ENCODE results near the gene EVPLL.
"Not testable (repeated sequence)": the region's sequence is repeated elsewhere in the genome, so short reads cannot be mapped to it uniquely, and the experiment has no call there.

EVPLL gene

DNA sequence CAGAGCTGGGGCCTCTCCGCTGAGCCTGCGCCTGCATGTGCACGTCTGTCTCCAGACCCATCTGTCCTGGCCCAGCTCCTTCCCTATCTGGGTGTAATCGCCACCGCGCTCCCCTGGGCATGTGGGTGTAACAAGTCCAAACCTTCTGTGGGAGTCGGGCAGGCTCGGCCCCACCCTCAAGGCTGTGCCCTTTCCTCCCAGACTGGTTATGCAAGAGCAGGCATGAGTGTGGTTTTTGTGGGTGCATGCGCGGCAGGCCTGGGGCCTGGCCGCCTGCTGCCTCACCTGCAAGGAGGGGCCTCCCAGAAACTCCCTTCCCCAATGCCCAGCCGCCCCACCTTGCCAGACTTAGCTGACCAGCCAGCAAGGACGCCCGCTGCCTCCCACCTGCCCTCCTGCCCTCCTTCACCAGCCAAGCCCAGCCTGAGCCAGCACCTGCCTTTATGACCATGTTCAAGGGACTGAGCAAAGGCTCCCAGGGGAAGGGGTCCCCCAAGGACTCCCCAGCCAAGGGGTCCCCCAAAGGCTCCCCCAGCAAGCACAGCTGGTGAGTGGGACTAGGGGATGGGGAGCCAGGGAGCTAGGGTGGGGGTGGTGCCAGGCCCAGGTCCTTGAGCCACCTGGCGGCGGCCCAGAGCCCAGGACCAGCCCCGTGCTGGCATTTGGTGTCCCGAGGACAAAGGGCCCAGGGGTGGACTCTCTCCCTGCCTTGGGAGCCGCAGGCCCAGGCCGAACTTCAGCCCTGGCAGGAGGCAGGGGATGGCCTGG lies at the start of gene EVPLL:
TSS of gene EVPLL (plus strand) at position 342 of the 768 bp plus-strand sequence. CDS start 3,160 bp downstream, outside the sequence.
- peak; percentile 48 for DNase-seq

DNA sequence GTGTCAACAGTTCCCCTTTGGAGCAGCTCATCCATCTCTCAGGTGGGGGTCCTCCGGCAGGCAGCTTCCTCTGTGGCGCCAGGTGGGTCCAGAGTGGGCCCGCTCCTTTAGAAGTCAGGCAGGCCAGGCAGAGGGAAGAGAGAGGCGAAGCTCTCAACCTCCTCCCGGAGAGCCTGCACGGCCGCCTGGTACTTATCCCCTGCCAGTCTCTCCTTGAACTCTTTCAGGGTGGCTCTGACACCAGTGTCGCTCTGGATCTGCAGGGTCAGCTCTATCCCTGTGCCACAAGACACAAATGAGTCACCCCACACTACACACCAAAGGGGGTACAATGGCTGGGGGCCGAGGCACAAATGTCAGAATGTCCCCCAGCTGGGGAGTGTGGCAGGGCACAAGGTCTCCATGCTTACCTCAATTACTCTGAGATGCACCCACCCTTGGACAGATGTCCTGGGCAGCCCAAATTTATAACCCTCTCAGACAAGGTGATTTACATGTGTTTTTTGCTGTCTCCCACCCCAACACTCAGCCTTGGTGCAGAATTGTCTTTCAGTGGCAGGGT lies 48.9 kb upstream of the EVPLL start:
- no peak for DNase-seq

DNA sequence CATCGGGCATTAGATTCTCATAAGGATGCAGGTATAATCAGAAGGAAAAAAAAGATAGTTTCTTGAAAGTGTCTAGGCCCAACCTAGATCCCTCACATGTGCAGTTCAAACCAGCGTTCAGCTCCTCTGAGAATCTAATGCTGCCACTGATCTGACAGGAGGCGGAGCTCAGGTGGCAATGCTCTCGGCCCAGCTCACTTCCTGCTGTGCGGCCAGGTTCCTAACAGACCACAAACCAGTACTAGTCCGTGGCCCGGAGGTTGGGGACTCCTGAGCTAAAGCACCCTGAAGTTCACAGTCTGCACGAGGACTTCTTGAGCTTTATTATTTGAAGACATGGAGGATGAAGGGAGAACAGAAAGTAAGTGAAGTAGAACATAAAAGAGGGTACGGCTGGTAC lies 45.7 kb upstream of the EVPLL start:
- no peak for DNase-seq

DNA sequence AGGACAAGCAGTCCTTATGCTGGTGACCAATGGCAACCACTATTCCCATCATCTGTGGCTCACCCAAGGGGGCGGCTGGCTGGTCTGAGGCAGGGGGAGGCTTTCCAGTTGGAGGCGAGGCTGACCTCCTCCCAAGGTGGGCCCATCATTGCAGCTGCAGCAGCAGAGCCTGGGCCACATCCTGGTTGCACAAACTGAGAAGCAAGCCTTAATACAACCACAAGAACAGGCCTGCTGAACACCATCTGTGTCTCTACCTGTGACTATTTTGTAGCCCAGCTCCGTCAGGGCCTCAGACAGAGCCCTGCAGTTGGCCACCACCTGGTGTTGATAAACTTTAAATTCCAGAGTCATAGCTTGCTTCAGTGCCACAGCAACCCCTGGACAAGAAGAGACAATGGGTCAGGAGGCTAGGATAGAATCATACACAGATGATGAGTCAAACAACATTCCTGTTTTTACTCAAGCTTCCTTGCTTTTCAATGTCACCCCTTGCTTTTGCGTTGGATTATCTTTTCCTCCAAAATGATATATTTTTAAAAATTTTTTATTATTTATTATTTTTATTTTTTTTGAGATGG lies 44.6 kb upstream of the EVPLL start:
- no peak for DNase-seq

DNA sequence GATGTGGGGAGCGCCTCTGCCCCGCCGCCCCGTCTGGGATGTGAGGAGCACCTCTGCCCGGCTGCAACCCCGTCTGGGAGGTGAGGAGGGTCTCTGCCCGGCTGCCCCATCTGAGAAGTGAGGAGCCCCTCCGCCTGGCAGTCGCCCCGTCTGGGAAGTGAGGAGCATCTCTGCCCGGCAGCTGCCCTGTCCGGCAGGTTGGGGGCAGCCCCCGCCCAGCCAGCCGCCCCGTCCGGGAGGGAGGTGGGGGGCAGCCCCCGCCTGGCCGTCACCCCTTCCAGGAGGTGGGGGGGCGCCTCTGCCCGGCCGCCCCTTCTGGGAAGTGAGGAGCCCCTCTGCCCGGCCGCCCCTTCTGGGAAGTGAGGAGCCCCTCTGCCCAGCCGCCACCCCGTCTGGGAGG lies 39.4 kb upstream of the EVPLL start:
- DNase-seq, result not testable (repeated sequence)

DNA sequence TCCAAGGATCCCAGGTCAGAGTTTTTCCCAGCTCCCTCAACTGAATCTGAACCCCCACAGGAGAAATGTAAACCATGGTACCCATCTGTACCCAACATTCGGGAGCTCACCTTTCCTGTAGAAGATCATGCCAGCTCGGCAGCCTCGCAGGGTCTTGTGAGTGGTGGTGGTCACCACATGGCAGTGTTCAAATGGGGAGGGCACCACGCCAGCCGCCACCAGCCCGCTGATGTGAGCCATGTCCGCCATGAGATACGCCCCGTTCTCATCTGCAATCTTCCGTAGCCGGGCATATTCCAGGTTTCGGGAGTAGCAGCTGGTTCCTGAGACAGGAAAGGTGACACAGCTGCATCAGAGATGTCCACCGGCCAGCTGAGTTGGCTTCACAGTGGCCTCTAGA lies 37.6 kb upstream of the EVPLL start:
- no peak for DNase-seq

DNA sequence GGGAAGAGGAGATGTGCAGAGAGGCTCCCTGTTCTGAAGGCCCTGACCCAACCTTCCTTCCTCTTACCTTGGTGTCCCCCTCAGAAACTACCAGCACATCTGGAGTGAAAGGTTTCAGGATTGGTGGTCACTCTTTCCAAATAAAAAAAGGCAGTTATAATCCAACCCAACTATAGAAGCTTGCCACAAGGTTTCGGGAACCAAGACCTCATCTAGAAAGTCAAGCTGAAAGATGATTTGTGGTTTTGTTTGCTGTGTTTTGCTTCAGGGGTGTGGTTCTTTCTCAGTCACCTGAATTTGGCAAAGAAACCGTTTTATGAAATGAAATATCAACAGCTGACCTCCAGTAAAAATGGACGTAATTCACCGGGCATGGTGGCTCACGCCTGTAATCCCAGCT lies 33.6 kb upstream of the EVPLL start:
- no peak for DNase-seq

DNA sequence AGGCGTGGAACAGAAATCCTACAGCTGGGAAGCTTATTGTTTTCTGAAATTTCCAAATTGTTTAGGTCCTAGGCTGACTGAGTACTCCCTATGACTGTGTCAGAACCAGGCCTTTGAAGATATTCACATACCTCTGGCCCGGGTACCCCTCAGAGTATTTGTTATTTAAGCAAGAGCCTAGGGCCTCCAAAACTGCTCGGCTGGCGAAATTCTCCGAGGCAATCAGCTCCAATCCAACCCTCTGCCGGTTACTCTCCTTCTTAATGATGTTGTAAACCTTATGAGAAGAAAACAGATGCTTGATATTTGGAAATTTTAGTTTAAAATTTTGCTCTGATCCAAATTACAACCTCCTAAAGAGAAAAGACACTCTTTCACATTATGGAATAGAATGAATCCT lies 24.0 kb upstream of the EVPLL start:
- no peak for DNase-seq

DNA sequence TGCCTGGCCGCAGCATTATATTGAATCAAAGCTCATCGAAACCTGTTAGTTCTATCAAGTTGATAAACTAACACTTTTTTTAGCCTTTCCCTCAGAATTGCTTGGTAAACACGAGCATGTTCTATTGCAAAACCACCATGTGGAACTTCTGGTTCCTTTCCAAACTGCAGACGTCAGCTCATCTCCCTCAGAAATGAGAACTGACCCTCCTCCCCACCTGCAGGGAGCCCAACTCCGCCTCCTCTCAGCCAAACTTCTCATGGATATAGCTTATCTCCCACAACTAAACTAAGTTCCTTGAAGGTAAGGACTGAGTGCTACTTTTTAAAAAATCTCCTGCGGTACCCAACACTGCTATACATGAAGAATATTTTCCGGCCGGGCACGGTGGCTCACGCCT lies 21.0 kb upstream of the EVPLL start:
- no peak for DNase-seq

DNA sequence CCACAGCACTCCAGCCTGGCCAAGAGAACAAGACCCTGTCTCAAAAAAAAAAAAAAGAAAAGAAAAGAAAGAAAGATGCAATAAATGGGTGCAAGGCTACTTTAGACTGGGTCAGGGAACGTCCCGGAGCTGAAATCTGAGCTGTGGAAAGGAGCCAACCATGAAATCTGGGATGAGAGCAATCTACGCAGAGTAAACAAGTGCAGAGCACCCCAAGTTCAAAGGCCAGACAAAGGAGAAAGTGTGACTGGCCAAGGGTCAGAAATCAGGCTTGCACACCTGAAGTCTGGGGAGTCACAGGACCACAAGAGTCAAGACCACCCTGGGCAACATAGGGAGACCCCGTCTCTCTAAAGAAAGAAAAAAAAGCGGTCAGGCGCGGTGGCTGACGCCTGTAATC lies 17.1 kb upstream of the EVPLL start:
- DNase-seq, result no peak

DNA sequence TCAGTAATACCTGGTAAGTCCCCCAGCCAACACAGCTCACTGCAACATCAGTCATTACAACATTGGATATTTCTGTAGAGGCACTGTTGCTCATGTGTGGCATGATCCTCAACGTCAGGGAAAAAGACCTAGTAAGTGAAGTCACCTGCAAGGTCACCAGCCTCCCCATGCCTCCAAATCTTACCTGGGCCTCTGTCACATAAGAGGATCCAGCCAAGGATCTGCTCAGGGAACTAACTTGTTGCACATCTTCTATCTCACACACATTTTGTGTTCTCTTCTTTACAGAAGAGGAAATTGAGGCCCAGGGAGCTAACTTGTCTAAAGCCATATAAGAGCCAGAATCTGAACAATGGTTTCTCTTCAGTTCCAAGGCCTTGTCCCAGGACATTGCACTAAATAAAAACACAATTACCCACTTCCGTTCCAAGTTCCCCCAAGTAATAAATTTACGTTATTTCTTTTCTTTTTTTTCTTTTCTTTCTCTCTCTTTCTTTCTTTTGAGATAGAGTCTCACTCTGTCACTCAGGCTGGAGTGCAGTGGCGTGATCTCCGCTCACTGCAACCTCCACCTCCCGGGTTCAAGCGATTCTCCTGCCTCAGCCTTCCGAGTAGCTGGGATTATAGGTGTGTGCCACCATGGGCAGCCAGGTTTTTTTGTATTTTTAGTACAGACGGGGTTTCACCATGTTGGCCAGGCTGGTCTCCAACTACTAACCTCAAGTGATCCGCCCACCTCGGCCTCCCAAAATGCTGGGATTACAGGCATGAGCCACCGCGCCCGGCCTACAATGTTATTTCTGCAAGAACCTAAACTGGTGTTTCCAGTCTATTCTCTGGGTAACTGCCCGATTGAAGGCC lies 15.5 kb upstream of the EVPLL start:
- no peak for DNase-seq

DNA sequence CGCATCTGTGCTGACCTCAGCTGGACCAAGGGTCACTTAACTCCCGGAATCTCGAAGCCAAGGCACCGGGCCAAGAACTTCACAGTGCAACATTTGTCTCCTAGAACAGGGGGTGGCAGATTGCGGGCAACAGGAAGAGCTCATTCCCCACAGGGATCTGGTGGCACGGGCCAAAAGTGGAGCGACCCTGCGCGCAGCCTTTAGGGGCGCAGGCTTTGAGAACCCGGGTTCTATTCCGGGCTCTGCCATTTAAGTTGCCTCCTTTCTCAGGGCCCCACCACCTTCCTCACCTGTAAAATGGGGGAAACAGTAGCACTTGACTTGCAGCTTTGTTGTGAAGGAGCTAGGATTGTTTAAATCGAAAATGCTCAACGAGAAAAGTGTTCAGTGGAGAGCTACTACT lies 14.9 kb upstream of the EVPLL start:
- no peak for DNase-seq

DNA sequence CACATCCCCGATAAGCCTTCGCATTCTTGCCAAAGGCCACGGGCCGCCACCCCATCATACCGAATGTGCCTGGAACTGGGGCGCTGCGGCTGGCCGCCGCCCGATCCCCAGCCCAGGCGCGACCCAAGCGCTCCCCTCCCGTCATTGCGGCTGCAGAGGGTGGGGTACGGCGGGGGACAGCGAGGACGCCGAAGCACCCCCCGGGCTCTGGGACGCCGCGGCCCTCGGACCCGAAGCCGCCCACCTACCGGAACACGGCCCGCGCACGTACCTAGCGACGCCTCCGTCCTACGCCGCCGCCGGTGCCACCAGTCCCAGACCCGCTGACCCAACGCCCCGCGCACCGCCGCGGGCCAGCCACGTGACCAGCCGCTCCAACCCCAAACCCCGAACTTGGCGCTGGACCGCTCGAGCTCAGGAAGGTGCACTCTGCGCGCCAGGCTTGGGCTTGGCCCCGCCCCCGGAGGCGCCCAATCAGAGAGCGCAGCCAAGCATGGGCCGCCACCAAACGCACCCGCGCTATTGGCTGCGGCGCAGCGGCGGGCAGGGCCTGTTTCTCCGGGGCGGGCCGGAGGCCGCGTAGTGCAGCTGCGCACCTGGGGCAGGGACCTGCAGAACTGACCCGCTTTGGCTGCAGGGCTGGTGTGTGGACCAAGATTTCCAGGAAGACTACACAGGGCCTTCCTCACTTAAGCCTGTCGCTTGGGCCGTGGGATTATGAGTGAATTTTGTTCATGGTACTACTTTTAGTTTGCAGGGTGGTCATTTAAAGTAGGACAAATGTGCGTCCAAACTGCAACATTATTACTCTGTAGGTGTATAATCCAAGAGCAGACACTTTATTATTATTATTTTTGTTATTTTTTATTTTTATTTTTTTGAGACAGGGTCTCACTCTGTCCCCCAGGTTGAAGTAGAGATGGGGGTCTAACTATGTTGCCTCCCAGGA lies 14.2 kb upstream of the EVPLL start, which contains the start of gene SHMT1:
TSS of gene SHMT1 (minus strand) at position 450 of the 949 bp plus-strand sequence. CDS start 7,569 bp downstream, outside the sequence.
- peak; percentile 88 for DNase-seq

DNA sequence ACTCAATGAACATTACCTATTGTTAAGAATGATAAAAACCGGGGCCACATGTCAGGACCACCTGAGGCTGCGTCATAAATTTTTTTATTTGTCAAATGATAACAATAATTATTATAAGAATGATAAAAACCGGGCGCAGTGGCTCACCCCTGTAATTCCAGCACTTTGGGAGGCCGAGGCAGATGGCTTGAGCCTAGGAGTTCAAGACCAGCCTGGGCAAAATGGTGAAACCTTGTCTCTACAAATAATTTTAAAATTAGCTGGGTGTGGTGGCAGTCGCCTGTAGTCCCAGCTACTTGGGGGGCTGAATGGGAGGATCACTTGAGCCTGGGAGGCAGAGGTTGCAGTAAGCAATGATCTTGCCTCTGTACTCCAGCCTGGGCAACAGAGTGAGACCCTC lies 13.4 kb upstream of the EVPLL start:
- DNase-seq, result no peak

DNA sequence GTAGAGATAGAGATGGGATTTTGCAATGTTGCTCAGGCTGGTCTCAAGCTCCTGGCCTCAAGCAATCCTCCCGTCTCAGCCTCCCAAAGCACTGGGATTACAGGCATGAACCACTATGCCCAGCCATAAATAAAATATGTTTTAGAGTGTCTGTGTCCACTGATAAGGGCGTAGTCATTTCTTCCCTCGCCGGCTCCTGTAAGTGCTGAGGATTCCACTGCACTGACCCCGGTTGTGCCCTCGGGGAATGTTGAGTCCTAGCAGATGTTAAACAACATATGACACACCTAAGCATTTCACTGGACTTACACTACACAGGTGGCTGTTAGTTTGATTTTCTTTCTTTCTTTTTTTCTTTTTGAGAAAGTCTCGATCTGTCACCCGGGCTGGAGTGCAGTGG lies 8.6 kb upstream of the EVPLL start:
- DNase-seq, result no peak

DNA sequence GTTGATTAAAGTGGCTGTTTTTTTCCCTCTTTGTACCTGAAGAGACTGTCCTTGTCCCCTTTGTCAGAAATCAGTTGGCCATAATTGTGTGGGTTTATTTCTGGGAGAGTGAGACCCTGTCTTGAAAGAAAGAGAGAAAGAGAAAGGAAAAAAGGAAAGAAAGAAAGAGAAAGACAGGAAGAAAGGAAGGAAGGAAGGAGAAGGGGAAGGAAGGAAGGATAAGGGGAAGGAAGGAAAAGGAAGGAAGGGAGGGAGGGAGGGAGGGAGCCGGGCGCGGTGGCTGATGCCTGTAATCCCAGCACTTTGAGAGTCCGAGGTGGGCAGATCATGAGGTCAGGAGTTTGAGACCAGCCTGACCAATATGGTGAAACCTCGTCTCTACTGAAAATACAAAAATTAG lies 6.8 kb upstream of the EVPLL start:
- DNase-seq, result no peak

DNA sequence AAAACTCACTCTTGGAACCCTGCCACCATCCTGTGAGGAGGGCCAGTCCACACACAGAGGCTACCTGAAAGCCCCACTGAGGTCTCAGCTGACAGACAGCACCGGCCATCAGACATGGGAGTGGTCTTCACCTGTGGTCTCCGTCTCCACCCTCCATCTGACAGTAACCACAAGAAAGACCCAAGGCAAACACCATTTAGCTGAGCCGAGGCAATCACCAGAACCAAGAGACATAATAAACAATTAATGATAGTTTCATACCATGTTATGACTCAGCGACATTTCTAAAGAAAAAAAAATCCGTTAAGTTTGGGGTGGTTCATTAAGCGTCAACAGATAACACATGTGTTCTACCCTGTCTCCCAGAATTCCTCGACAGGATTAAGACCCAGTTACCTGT lies 6.1 kb upstream of the EVPLL start:
- no peak for DNase-seq

DNA sequence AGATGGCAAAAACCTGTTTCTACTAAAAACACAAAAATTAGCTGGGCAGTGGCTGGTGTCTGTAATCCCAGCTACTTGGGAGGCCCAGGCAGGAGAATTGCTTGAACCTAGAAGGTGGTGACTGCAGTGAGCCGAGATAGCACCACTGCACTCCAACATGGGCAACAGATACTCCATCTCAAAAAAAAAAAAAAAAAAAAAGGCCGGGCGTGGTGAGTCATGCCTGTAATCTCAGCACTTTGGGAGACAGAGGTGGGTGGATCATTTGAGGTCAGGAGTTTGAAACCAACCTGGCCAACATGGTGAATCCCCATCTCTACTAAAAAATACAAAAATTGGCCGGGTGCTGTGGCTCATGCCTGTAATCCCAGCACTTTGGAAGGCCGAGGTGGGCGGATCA lies 4.4 kb upstream of the EVPLL start:
- not testable (repeated sequence) for DNase-seq

DNA sequence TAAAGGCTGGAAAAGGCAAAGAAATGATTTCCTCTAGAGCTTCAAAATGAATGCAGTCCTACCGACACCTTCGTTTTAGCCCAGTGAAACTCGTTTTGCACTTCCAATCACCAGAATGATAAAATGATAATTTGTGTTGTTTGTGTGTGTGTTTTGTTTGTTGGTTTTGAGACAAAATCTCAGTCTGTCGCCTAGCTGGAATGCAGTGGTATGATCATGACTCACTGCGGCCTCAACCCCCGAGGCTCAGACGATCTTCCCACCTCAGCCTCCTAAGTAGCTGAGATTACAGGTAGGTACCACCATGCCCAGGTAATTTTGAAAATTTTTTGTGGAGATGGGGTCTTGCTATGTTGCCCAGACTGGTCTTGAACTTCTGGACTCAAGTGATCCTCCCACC lies 3.4 kb upstream of the EVPLL start:
- no peak for DNase-seq

DNA sequence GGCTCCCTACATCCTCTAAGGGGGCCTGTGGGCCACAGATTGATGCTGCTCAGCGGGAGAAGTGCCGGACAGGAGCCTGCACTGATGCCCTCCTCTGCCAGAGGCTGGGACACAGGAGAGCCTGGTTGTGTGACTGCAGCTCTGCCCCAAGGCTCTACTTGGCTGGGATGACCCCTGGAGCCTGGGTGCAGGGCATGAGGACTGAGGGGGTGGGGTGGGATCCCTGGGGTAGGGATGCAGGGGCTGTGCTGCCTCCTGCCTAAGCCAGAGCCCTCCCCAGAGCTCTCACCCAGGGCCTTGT lies 577 bp downstream of the EVPLL start:
- DNase-seq, result no peak

DNA sequence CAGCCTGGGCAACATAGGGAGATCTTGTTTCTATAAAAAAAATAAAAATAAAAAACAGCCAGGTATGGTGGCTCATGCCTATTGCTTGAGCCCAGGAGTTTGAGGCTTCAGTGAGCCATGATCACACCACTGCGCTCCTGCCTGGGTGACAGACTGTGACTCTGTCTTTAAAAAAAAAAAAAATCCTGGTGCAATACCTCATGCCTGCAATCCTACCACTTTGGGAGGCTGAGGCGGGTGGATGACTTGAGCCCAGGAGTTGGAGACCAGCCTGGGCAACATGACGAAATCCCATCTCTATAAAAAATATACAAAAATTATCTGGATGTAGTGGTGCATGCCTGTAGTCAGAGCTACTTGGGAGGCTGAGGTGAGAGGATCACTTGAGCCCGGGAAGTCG lies 1.0 kb downstream of the EVPLL start:
- not testable (repeated sequence) for DNase-seq

All from CD4-positive, alpha-beta T cell treated with Interleukin-15 for 1 hour (primary cell).